ENCODE data around the gene NOTCH4.
"Not testable (repeated sequence)": the region's sequence is repeated elsewhere in the genome, so short reads cannot be mapped to it uniquely, and the experiment has no call there.

NOTCH4 gene

DNA sequence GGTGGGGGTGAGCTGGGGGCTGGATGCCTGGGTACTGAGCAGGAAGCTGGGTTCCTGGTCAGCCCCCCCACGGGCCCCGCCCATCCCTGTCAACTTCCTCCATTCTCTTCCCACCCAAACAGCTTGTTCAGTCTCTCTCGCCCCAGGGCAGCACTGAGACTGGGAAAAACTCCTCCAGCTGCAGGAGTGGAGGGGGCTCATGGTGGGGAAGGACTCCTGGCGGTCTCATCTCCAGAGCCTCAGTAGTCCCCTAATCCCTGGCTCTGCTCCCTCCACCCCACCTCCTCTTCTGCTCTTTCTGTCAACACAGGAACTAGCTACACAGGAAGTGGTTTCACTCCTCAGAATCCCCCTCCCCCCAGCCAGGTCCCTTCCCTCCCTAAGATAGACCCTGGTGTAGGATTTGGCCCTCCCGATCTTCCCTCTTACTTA lies 31.2 kb downstream of the NOTCH4 start, which contains the start of gene GPSM3:
Gene GPSM3, minus strand, starts transcription at position 36 of the 432 bp plus-strand sequence. CDS start 130 bp downstream, outside the sequence.
- DNase-seq: no peak

DNA sequence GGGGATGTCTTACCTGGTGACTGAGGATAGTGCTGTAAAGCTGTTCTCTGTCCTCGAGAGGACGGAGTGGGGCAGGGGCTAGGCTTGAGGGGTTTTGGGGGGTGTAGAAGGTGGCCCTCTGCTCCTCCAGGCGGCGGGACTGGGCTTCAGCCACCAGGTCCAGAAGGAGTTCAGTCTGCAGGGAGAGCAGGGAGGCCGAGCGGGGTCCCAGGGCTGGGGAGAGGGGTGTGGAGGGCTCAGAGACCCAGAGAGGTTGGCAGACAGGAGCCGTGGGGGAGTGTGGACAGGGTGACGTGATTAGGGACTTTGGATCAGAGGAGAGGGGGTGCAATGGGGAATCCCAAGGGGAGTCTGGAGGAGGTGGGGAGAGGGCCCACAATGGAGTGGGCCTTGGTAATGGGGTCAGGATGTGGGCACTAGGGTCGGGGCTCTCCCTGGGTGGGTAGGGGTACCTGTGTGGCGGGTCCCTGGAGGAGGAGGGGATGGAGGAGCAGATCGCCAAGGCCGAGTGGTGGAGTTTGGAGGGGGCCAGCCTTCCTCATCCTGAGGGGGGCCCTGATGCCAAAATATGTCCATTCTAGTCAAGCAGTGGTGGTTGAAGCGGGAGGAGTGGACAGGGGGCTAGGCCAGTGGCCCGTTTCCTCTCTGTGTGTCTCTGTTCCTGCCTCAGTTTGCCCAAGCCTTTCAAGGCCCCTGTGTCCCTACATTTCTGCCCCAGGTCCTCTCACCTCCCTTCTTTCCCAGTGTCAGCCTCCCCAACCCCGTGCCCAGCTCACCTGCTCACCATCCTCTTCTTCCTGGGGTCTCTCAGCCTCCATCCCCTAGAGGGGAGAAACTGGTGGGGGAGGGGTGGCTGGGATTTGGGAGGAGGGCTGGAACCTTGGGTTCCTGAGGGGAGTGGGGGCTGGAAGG lies 31.9 kb downstream of the NOTCH4 start:
- no peak for DNase-seq

DNA sequence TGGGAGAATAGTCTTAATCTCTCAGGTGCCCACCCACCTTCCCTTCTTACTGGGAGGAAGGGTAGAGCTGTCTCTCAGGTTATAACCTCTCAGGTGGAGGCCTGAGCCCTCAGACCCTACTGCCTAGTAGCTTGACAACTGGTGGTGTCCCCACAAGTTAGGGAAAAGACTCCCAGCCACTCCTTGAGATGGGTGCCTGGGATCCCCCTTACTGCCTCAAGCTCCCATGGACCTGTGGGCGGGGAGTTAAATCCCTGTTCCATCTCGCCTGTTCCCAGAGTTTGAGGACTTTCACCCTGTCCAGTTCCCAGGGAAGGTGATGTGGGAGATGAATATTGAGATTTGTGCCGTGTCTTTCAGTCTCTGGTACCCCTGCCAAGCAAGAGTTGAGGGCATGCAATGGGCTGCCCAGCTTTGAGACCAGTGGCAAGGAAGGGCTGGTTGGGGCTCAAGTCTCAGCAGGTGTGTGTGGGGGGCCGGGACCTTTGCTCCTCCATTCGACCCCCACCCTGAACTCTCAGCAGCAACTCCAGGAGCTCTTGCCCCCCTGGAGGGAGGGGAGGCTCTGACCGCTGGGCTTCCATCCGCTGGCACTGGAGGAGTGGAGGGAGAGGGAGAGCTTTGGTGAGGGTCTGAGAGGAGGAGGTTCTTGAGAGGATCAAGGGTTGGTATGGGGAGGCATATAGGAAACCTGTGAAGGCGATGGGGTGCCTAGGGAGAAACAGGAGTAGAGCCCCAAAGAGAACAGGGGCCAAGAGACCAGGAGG lies 32.8 kb downstream of the NOTCH4 start:
- DNase-seq: no peak

DNA sequence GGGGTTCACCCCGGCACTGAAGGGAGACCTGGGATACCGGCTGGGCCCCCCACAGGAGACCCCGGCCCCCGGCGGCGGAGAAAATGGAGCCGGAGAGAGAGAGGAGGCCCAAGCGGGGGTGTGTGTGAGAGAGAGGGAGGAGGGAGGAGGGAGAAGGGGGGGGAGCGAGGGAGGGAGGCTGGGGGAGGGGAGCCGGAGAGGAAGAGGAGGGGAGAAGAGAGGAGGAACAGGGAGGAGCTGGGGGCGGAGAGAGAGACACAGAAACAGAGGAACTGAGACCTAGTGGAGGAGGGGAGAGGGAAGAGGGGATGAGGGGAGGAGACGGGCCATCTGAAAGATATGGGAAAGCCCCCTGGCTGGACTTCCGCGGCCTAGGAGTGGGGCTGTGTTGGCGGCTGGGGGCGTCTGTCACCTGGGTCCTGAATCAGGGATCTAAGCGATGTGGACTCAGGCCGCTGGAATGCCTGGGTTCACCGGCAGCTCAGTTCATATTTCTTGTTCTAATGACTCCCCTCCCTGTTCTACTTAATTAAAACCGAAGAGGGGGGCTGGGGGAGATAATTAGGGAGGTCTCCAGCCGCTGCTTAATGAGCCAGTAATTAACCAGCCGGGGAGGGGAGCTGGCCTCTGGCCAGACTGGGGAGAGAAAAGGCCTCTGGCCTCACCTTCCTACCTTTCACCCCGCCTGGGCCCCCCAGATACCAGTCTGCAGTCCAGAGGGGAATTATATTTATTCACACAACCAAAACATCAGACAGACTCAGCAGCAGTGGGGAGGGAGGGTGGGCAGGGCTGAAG lies 33.6 kb downstream of the NOTCH4 start, which contains the start of gene PBX2:
Gene PBX2, minus strand, starts transcription at position 149 of the 798 bp plus-strand sequence. CDS start 287 bp downstream, outside the sequence.
- peak; percentile 89 for DNase-seq

DNA sequence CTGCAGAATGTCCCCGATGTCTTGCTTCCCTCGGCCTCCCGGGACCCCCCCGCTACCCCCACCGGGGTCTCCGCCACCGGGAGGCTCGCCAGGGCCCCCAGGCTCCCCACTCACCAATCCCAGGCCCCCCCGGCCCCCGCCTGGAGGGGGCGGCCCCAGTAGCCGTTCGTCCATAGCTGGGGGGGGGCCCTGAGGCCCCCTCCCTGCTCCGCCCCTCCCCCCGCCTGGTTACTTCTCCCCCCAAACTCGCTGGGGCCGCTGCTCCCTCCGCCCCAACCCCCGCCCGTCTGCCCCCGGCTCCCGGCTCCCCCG lies 34.2 kb downstream of the NOTCH4 start:
- no peak for DNase-seq

DNA sequence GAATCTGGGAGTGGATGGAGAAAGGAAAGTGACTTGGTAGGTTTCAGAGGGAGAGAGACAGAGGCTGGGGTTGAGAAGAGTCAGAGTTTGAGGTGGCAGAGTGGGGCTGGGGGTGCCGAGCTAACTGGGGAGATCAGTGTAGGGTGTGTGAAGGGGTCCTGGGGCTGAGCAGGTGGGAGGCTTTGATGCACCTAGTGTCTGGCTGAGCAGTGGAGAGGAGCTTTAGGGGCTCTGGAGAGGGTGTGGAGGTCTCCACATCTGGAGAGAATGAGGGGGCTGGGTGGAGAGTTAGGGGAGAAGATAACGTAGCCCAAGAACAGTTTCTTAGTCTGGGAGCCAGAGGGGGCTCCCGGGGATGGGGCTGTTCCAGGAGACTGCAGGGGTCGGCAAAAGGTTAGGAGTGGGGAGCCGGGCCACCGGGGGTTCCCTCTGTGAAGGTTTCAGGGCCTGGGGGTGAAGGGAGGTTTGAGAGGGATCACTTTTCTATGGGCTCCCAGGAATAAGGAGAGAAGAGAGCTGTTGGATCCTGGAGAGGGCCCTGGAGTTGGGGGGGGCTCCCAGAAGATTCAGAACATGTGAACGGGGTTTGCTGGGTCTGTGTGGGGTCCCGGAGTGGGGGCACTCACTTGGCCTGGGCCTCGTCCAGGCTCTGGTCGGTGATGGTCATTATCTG lies 34.7 kb downstream of the NOTCH4 start:
- DNase-seq: peak; percentile 34

DNA sequence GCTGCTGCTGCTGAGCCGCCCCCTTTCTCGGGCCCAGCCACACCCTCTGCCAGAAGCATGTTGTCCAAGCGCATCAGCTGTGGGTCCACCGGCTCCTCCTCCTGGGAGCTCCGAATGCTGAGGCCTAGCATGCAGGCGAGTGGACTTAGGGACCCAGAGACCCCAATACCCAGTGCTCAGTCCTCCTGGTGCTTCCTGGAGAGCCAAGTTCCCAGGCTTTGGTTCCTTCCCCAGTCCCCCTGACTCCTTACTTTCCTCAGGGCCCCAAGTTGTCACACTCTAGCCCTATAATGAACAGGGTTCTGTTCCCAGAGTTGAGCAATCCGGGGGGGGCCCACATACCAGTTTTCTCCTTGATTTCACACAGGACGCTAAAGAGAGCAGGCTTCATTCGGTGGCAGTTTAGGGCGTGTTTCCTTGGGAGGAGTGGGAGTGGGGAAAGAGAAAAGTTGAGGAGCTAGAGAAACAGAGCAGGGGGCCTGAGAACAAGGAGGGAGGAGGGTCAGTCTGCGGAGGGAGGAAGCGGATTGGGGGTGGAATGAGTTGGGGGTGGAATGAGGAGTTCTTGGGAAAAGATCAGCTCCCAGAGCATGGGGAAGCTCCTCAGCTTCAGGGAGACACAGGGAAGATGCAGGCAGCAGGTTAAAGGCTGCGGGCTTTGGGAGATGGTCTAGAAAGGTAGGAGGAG lies 35.3 kb downstream of the NOTCH4 start:
- DNase-seq: peak; percentile 49

DNA sequence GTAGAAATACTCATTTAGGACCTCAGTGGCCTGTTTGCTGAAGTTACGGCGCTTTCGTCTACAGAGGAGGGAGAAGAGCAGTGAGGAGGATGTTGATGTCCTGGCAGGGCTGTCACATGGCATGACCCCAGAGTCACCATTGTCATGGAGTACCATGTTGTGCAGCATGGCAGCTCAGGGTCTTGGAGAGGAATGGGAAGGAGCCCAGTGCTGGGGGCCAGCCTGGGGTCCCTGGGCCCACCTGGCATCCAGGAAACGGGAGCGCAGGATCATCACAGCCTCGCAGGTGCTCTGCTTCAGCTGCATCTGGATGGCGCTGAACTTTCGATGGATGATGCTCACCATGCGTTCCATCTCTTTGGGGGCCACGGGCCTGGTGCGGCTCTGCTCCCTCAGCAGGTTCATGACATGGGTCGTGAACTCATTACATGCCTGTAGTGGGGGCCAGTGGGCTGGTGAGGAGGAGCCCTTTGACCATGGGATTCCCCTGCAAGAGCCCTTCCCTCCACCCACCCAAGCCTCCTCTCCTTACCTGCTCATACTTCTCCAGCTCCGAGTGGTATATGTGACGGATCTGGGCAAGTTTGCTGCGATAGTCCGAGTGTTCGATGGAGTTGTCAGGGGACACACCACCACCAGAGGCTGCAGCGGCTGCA lies 36.0 kb downstream of the NOTCH4 start:
- not testable (repeated sequence) for DNase-seq

DNA sequence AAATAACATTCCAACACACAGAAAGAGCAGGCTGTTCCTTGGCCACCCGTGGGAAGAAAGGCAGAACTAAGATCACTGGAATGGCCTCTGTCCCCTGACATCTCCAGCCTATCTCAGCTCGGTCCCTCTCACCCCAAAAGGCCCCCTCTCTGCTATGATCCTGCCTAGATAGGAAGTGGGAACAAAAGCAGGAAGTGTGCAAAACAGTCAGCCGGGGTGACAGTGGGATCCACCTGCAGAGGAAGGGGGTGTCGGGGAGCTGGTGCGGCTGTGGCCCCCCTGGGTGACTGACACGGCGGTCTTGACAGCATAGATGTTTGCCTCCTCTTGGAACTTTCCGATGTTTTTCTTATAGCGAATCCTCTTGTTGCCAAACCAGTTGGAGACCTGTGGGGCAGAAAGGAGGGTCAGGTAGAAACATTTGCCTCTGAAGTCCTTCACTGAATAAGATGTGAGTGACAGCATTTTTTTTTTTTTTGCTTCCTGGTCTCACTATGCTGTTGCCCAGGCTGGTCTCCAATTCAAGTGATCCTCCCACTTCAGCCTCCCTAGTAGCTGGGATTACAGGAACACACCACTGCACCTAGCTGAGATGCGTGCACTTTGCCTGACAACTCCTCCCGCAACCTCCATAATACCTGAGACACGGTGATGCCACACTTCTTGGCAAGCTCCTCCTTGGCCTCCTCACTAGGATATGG lies 36.7 kb downstream of the NOTCH4 start:
- DNase-seq: no peak

DNA sequence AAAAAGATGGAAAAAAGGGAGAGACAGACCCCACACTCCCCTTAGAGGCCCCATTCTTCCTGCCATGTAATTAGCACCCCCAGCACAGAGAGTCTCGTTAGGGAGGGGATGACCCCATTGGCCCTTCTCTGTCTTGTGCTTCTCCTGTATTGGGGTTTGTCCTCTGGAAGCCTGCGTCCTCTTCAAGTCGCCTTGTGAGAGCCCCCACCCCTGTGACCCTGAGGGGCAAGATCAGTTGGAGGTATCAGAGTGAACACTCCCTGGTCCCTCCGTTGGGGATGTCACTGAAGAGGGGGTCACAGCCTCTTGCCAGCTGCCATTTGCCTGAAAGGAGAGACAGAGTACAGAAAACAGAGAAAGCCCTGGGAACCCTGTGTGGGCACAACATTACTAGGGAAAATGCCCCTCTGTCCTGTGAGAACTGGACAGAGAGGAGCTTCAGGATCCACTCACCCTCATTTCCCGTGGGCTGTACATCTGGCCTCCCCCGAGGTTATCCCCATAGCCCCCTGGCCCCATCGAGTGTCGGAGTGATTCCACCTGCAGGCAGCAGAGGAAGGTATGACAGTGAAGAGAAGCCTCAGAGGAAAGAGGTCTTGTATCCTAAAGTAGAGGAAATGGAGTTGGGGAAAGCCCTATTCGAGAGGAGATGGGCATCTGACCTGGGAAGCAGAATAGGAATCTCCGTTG lies 37.6 kb downstream of the NOTCH4 start:
- DNase-seq: peak; percentile 44

DNA sequence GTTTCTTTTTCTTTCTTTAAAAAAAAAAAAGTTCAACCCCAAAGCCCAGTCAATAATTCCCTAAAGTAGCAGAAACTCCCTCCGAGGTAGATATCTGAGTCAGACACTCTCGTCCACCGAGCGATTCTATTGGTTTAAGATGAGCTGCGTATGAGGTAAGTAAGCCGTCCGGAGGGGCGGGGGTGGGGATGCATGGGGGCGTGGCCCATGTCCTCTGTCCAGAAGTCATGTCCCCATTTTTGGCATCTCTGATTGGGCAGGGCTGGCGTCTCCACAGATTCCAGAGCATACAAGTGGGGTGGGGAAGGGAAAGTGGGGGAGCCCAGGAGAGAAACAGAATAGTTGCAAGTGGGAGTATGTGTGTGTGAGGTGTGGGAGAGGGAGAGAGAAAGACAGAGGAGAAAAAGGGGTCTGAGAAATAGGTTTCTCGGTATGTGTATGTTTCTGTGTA lies 38.2 kb downstream of the NOTCH4 start:
- DNase-seq: peak; percentile 39

DNA sequence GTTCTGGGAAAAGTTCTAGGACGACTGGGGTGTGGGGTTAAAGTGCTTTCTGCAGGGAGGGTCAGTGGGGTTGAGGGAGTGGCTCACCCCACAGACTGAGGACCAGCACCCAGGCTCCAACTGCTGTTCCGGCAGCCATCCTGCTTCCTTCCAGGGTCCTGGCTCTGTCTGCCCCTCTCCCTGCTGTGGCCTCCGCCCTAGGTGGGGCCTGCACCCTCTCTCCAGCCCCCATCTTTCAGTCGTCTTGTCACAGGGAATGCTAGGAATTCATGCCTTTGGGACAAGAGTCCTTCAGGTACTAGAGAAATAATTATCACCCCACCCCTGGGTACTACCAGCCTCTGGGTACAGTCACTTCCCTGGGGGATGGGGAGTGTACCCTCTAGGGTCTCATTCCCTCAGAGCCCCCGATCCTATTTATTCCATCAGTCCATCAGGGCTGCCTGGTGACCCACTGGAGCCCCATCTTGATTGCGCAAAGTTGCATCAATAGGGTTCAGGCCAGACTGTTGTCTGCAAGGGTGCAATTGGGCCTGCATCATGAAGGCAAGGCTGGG lies 39.7 kb downstream of the NOTCH4 start, which contains the start of gene AGER:
Gene AGER, minus strand, starts transcription at position 170 of the 557 bp plus-strand sequence. Its CDS starts 31 bp downstream, at position 139.
- DNase-seq: no peak

DNA sequence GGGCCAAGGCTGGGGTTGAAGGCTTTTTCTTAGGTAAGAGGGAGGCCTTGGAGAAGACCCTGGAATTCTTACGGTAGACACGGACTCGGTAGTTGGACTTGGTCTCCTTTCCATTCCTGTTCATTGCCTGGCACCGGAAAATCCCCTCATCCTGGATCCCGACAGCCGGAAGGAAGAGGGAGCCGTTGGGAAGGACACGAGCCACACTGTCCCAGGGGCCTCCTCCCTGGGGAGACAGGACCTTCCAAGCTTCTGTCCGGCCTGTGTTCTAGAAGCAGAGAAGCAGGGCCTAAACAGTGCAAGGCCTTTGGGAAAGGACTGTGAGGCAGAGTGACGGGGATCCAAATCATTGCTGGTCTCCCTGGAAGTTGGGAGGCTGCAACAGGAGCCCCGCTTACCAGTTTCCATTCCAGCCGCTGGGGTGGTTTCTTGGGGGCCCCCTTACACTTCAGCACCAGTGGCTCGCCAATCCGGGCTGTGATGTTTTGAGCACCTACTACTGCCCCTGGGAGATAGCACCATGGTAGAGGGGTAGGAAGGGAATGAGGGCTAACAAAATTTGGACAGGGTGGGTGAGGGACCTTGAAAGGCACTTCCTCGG lies 40.3 kb downstream of the NOTCH4 start:
- DNase-seq: no peak

DNA sequence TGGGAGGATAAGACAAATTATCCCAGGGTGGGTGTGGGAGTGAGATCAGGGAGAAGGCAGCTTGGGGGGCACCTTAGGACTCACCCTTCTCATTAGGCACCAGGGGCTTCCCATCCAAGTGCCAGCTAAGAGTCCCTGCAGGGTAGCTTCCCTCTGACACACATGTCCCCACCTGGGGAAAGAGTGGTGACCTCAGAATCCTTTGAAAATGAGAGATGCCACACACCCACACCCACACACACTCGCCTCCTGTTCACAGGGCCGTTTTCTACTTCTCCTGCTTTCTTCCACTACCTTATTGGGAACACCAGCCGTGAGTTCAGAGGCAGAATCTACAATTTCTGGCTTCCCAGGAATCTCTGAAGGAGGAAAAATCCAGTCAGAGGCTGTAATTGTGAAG lies 40.8 kb downstream of the NOTCH4 start:
- no peak for DNase-seq

DNA sequence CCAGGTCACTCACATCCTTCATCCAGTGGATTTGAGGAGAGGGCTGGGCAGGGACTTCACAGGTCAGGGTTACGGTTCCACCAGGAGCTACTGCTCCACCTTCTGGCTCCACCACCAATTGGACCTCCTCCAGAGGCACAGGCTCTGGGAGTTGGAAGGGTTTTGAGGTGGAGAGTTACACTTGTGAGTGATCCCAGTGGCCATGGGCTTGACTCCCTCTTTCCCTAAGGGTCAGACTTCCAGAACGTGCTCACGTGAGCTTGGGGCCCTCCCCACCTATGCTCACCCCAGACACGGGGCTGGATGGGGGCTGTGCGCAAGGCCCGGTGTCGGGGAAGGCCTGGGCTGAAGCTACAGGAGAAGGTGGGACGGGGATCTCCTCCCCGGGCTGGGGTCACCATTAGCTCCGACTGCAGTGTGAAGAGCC lies 41.3 kb downstream of the NOTCH4 start:
- no peak for DNase-seq

DNA sequence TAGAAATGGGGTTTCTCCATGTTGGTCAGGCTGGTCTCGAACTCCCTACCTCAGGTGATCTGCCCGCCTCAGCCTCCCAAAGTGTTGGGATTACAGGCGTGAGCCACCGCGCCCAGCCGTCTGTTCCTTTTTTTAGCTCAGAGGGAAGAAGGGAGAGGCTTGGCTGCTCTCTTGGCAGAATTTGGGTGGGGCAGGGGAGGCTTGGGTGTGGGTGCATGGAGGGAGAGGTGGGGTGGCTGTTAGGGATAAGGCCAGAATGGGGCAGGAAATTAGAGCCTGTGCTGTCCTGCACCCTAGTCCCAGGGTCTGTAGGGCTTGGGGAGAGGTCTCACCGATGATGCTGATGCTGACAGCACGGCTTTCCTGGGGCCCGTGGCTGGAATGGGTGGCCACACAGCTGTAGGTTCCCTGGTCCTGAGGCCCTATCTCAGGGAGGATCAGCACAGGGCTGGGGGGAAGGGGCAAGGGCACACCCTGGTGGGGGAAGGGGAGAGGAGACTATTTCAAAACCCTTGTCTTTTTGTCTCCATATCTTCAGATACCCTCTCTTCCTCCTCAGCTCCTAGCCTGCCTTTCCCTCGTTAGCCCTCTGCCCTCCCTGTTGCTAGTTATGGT lies 41.8 kb downstream of the NOTCH4 start:
- no peak for DNase-seq

DNA sequence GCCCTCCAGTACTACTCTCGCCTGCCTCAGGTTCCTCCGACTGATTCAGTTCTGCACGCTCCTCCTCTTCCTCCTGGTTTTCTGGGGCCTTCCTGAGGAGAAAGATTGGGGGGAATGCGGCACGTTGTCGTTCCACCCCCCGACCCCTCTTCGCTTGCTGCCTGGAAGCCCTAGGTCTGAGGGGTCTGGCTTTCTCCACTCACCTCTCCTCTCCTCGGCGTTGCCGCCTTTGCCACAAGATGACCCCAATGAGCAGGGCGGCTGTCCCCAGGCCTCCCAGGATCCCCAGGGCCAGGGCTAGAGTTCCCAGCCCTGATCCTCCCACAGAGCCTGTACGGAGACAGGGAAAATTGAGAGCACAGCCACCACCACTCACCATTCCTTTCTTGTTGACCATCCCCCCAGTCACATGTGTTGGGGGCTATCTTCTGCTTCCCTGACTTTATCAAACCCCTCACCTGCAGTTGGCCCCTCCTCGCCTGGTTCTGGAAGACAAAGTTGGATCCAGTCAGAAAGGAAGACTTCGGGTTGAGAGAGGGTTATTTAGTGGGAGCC lies 42.6 kb downstream of the NOTCH4 start:
- no peak for DNase-seq
